T-helper 1 cell treated with Interleukin-12 subunit alpha and Interleukin-12 subunit beta and Interleukin-4 antibody, amounts not matched to agents 30 μg/mL and 1 μg/mL, for 36 hours (primary cell): ENCODE results near the gene AMN.
A peak's percentile ranks its signal among the peaks of the same experiment; 100 is the strongest.

Source experiments
- H3K27ac Mint-ChIP-seq: one replicate; pipeline ENCODE4 v1.8.0; 2021; ENCODE audit warnings: mild to moderate bottlenecking, mixed read lengths
- H3K27me3 Mint-ChIP-seq: one replicate; pipeline ENCODE4 v1.8.0; 2021; ENCODE audit warnings: low read depth, mixed read lengths
- H3K36me3 Mint-ChIP-seq: one replicate; pipeline ENCODE4 v1.8.0; 2021; ENCODE audit warnings: low read depth, mixed read lengths
- H3K4me1 Mint-ChIP-seq: one replicate; pipeline ENCODE4 v1.8.0; 2021; ENCODE audit warnings: low read depth, mixed read lengths
- H3K4me3 Mint-ChIP-seq: one replicate; pipeline ENCODE4 v1.8.0; 2021; ENCODE audit warnings: mild to moderate bottlenecking, moderate library complexity, mixed read lengths
- H3K9me3 Mint-ChIP-seq: one replicate; pipeline ENCODE4 v1.8.0; 2021; ENCODE audit warnings: mixed read lengths

Gene AMN

GRCh38 chr14:102914474-102915291 is 7.8 kb upstream of the AMN start:
- peaks cover 2% of the 10 kb centered on the region for H3K4me1 Mint-ChIP-seq
- no peak overlapping the region for H3K27ac Mint-ChIP-seq
- H3K36me3 Mint-ChIP-seq, result peaks cover 3% of the 10 kb centered on the region
- no peaks in the 10 kb centered on the region for H3K9me3 Mint-ChIP-seq
- H3K27me3 Mint-ChIP-seq, result no peaks in the 10 kb centered on the region
- no peak overlapping the region for H3K4me3 Mint-ChIP-seq

- Mint-ChIP-seq H3K27ac (no peak overlapping the region), H3K36me3 (peaks cover 3% of the 10 kb centered on the region), H3K27me3 (no peaks in the 10 kb centered on the region), H3K4me1 (peaks cover 2% of the 10 kb centered on the region), H3K9me3 (no peaks in the 10 kb centered on the region), H3K4me3 (no peak overlapping the region)
Measured at GRCh38 chr14:102915292-102916110, 7.0 kb upstream of the AMN start.

GRCh38 chr14:102916347-102917055 is 6.0 kb upstream of the AMN start:
- H3K27ac Mint-ChIP-seq, result peak overlapping the region; percentile 13
- no peak overlapping the region for H3K4me3 Mint-ChIP-seq
- peaks cover 2% of the 10 kb centered on the region for H3K4me1 Mint-ChIP-seq
- no peaks in the 10 kb centered on the region for H3K9me3 Mint-ChIP-seq
- no peaks in the 10 kb centered on the region for H3K27me3 Mint-ChIP-seq
- H3K36me3 Mint-ChIP-seq, result no peaks in the 10 kb centered on the region

- no peaks in the 10 kb centered on the region for H3K36me3 Mint-ChIP-seq
- H3K4me3 Mint-ChIP-seq, result no peak overlapping the region
- H3K4me1 Mint-ChIP-seq, result peaks cover 2% of the 10 kb centered on the region
- H3K27ac Mint-ChIP-seq, result no peak overlapping the region
- no peaks in the 10 kb centered on the region for H3K27me3 Mint-ChIP-seq
- H3K9me3 Mint-ChIP-seq, result no peaks in the 10 kb centered on the region
Measured at GRCh38 chr14:102917056-102917385, 5.4 kb upstream of the AMN start.

GRCh38 chr14:102917469-102918211 is 4.8 kb upstream of the AMN start:
- Mint-ChIP-seq H3K4me1 (peaks cover 2% of the 10 kb centered on the region), H3K4me3 (no peak overlapping the region), H3K36me3 (no peaks in the 10 kb centered on the region), H3K9me3 (no peaks in the 10 kb centered on the region), H3K27ac (no peak overlapping the region), H3K27me3 (no peaks in the 10 kb centered on the region)

- no peak overlapping the region for H3K4me3 Mint-ChIP-seq
- H3K27me3 Mint-ChIP-seq, result peaks cover 4% of the 10 kb centered on the region
- H3K27ac Mint-ChIP-seq, result no peak overlapping the region
- no peaks in the 10 kb centered on the region for H3K36me3 Mint-ChIP-seq
- no peaks in the 10 kb centered on the region for H3K9me3 Mint-ChIP-seq
- peaks cover 2% of the 10 kb centered on the region for H3K4me1 Mint-ChIP-seq
Measured at GRCh38 chr14:102918438-102918837, 4.0 kb upstream of the AMN start.

- Mint-ChIP-seq H3K4me3 (no peak overlapping the region), H3K36me3 (no peaks in the 10 kb centered on the region)
Measured at GRCh38 chr14:102920273-102920997, 2.0 kb upstream of the AMN start.

GRCh38 chr14:102920998-102921304 is 1.5 kb upstream of the AMN start:
- no peaks in the 10 kb centered on the region for H3K9me3 Mint-ChIP-seq
- no peak overlapping the region for H3K27ac Mint-ChIP-seq
- peaks cover 16% of the 10 kb centered on the region for H3K27me3 Mint-ChIP-seq
- H3K36me3 Mint-ChIP-seq, result no peaks in the 10 kb centered on the region
- peaks cover 2% of the 10 kb centered on the region for H3K4me1 Mint-ChIP-seq
- H3K4me3 Mint-ChIP-seq, result no peak overlapping the region

More at GRCh38 chr14:102920273-102920997, 2.0 kb upstream of the AMN start:
- Mint-ChIP-seq H3K9me3 (no peaks in the 10 kb centered on the region), H3K27ac (no peak overlapping the region), H3K4me1 (peaks cover 2% of the 10 kb centered on the region), H3K27me3 (peaks cover 11% of the 10 kb centered on the region)

GRCh38 chr14:102923201-102923924 is 900 bp downstream of the AMN start:
- no peaks in the 10 kb centered on the region for H3K36me3 Mint-ChIP-seq
- no peaks in the 10 kb centered on the region for H3K4me1 Mint-ChIP-seq

GRCh38 chr14:102923925-102924486 is 1.5 kb downstream of the AMN start:
- no peak overlapping the region for H3K27ac Mint-ChIP-seq
- no peak overlapping the region for H3K4me3 Mint-ChIP-seq
- H3K4me1 Mint-ChIP-seq, result peaks cover 1% of the 10 kb centered on the region
- peaks cover 40% of the 10 kb centered on the region for H3K27me3 Mint-ChIP-seq
- no peaks in the 10 kb centered on the region for H3K36me3 Mint-ChIP-seq
- H3K9me3 Mint-ChIP-seq, result no peaks in the 10 kb centered on the region

More at GRCh38 chr14:102923201-102923924, 900 bp downstream of the AMN start:
- H3K4me3 Mint-ChIP-seq, result peak overlapping the region; percentile 49
- peaks cover 36% of the 10 kb centered on the region for H3K27me3 Mint-ChIP-seq
- H3K27ac Mint-ChIP-seq, result no peak overlapping the region
- H3K9me3 Mint-ChIP-seq, result no peaks in the 10 kb centered on the region

- H3K9me3 Mint-ChIP-seq, result no peaks in the 10 kb centered on the region
- H3K27ac Mint-ChIP-seq, result no peak overlapping the region
- H3K4me3 Mint-ChIP-seq, result no peak overlapping the region
- peaks cover 1% of the 10 kb centered on the region for H3K4me1 Mint-ChIP-seq
- no peaks in the 10 kb centered on the region for H3K36me3 Mint-ChIP-seq
- H3K27me3 Mint-ChIP-seq, result peaks cover 40% of the 10 kb centered on the region
Measured at GRCh38 chr14:102924632-102925588, 2.4 kb downstream of the AMN start.

- H3K4me1 Mint-ChIP-seq, result peaks cover 1% of the 10 kb centered on the region
- no peak overlapping the region for H3K4me3 Mint-ChIP-seq
- peaks cover 41% of the 10 kb centered on the region for H3K27me3 Mint-ChIP-seq
- H3K9me3 Mint-ChIP-seq, result no peaks in the 10 kb centered on the region
- H3K27ac Mint-ChIP-seq, result no peak overlapping the region
- H3K36me3 Mint-ChIP-seq, result no peaks in the 10 kb centered on the region
Measured at GRCh38 chr14:102925646-102926045, 3.2 kb downstream of the AMN start.
